Epithelial cell of proximal tubule (primary cell): ENCODE results near the gene CPT1B. TPM values are rescaled to one million over a fixed set of nuclear protein-coding genes. Genes with fewer than 3 reads are reported as not detected.

Source experiments
- DNase-seq: peaks from one replicate; pipeline ENCODE4 v3.0.0-alpha.2; 2011; ENCODE audit warnings: low read depth
- H3K4me3 ChIP-seq: 2 replicates; pipeline ENCODE4 v1.5.1; 2011; ENCODE audit warnings: low read depth, mild to moderate bottlenecking, low read length
- CTCF ChIP-seq: conservative IDR thresholded peaks from 2 replicates; pipeline ENCODE4 v1.5.1; 2012; ENCODE audit warnings: low read depth, mild to moderate bottlenecking, low read length
- total RNA-seq: library from RNA; depleted of rRNA; stranded (reverse); fragments of >200 nt; gene quantifications from 2 replicates; pipeline ENCODE4 v1.2.3, GENCODE V29; 2015

CPT1B gene
- total RNA-seq, 1 donor from 2014 or later: 4.0 TPM

DNA sequence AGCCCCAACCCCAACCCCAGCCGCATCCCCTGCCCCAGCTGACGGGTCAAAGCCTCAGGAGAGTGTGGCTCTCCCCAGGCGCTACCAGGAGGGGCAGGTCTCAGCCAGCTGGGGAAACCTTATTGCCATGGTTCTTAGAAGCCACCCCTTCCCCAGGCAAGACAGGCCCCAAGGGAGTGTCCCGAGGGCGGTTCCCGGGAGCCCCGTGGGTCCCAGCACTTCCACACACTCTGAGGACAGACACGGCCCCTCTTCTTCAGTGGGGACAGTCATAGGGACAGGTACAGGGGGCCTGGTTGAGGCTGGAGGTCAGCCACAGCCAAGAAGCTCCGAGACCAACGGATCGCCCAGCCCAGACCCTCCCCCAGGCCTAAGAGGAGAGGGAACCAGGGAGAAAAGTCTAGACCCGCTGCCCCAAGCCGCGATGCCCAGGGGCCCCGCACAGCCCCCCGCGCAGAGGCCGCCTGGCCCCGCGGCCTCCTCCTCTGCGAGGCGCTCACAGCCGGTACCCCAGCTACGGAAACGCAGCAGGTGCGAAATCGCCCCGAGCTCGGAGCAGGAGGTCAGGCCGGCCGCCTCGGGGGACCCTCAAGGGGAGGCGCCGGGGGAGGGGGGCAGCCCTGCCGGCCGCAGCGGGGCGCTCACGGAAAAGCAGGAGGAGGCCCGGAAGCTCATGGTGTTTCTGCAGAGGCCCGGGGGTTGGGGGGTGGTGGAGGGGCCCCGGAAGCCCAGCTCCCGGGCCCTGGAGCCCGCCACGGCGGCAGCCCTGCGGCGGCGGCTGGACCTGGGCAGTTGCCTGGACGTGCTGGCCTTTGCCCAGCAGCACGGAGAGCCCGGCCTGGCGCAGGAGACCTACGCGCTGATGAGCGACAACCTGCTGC, 29.9 kb downstream of the CPT1B start:
- DNase-seq: no peak
- peak overlapping the region; percentile 39 for H3K4me3 ChIP-seq
- TF ChIP-seq CTCF: no peak

GRCh38 chr22:50547263-50547985, 30.8 kb downstream of the CPT1B start:
- TF ChIP-seq CTCF: no peak
- no peak overlapping the region for H3K4me3 ChIP-seq
- no peak for DNase-seq

DNA sequence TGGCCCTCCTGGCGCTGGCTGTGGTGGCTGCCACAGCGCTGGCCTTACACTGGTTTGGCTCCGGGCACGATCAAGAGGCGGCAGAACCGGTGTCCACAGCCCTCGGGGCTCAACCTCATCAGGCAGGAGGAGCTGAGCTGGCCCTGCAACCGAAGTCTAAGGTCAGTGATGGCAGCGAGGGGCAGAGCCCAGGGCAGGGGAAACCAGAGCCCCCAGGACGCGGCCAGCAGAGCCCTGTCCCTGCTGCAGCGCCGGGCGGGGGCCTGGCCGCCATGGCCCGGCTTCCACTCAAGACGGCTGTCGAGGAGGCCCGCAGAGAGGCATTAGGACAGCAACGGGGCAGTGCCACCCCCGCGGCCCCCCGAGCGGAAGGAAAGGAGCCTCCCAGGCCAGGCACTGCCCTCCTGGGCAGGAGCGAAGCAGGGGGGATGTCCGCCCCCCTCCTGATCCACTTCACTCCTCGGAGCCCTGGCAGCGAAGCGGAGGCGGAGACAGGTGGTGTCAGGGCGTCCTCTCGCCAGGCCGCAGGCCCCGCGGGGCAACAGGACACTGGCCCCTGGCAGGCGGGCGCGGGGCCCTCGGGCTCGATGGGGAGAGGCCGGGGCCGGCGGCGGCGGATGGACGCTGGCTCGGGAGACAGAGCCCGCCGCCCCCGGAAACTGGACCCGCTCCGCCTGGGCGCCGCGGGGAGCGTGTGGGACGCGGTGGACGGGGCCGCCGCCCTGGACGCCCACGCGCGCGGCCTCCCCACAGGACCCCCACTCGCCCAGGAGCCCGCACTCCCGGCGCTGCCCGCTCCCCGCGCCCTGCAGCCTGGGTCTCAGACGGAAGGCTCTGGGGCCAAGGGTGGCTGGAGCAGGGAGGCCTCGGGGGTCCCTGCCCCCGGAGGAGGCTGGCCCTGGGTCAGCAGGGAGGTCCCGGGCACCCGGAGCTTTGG, 31.6 kb downstream of the CPT1B start:
- DNase-seq: no peak
- TF ChIP-seq CTCF: no peak
- H3K4me3 ChIP-seq: no peak overlapping the region

DNA sequence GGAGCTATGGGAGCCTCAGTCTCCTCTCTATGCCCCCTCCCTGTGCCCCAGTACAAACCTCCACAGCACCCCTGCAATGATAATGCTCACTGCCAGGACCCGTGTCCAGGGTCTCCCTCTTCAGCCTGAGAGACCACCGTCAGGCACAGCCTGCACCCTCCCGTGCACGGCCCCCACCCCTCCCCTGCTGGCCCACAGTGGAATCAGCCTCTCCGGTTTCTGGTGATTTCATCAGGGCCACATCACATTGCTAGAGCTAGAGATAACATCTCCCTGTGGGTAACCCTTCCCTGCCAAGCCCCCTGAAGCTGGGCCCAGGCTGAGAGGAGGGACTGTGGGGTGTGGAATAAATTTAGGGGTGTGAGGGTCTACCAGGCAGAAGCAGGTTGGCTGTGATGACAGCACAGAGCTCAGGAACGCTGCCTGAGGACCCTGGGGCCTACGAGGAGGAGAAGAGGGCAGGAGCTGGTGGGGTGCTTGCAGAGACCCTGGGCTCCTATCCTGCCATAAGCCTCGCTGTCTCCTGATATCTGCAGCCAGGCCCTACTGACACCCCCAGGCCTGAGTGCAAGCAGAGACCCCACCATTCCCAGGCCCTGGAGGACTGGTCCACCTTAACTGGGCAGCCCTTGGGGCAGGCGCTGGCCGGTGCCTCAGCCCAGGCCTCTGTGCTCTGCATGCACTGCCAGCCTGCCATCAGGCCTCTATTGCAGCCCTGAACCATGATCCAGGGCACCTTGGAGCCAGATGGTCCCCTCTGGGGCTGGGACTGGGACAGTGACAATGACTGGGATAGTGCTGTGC, 32.5 kb downstream of the CPT1B start, which contains the start of gene KLHDC7B:
Gene KLHDC7B (plus strand): TSS at position 378 of the 804 bp plus-strand sequence. CDS start 345 bp downstream, at position 723.
- TF ChIP-seq CTCF: no peak
- DNase-seq: no peak
- no peak within 1 kb of the TSS for H3K4me3 ChIP-seq

DNA sequence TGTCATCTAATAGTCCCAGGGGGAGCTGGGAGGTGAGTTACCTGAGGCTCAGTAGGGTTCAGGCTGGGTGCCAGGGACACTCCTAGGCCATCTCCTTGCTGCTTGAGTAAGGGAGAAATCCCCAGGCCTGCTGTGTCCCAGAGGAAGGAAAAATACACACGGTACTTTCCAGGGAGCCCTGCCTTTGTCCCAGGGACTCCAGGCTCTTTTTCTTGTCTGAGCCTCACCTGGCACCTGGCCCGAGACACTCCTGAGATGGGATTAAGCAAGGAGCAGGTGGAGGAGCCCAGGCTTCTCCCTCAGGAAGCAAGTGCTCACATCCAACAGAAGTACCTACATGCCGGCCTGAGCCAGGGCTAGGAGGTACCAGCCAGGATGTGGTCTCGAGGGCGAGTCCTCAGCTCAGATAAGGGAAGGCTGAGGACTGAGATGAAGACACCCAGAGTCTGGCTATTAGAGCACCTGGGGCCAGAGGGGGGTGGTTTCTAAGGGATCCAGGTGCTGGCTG, 33.4 kb downstream of the CPT1B start:
- no peak overlapping the region for H3K4me3 ChIP-seq
- TF ChIP-seq CTCF: no peak
- no peak for DNase-seq
